Measurements from ENCODE around the gene DACH1.
"Not testable (repeated sequence)": the region's sequence is repeated elsewhere in the genome, so short reads cannot be mapped to it uniquely, and the experiment has no call there.

Gene DACH1

GRCh38 chr13:71853725-71854124 lies 13.3 kb downstream of the DACH1 start:
- DNase-seq (ENCODE audit: low read depth), result no peak
- no peak for TF ChIP-seq CTCF (IDR thresholded peaks at IDR 0.05; ENCODE audit: control insufficient read depth, extremely low read depth, insufficient read depth)
- H3K4me3 ChIP-seq (ENCODE audit: low read depth, low read length), result no peak overlapping the region

- no peak for DNase-seq (ENCODE audit: low read depth)
- no peak overlapping the region for H3K4me3 ChIP-seq (ENCODE audit: low read depth, low read length)
- no peak for TF ChIP-seq CTCF (IDR thresholded peaks at IDR 0.05; ENCODE audit: control insufficient read depth, extremely low read depth, insufficient read depth)
These were observed 14.3 kb downstream of the DACH1 start for GRCh38 chr13:71852736-71853135.

GRCh38 chr13:71851498-71852409 lies 15.2 kb downstream of the DACH1 start:
- no peak for DNase-seq (ENCODE audit: low read depth)
- no peak for TF ChIP-seq CTCF (IDR thresholded peaks at IDR 0.05; ENCODE audit: control insufficient read depth, extremely low read depth, insufficient read depth)
- H3K4me3 ChIP-seq (ENCODE audit: low read depth, low read length), result no peak overlapping the region

GRCh38 chr13:71842003-71842402 lies 25.0 kb downstream of the DACH1 start:
- no peak for DNase-seq (ENCODE audit: low read depth)
- no peak overlapping the region for H3K4me3 ChIP-seq (ENCODE audit: low read depth, low read length)
- TF ChIP-seq CTCF (IDR thresholded peaks at IDR 0.05; ENCODE audit: control insufficient read depth, extremely low read depth, insufficient read depth), result no peak

- DNase-seq (ENCODE audit: low read depth), result no peak
- no peak for TF ChIP-seq CTCF (IDR thresholded peaks at IDR 0.05; ENCODE audit: control insufficient read depth, extremely low read depth, insufficient read depth)
- no peak overlapping the region for H3K4me3 ChIP-seq (ENCODE audit: low read depth, low read length)
These were observed 28.2 kb downstream of the DACH1 start for GRCh38 chr13:71838842-71839241.

GRCh38 chr13:71837582-71837981 lies 29.4 kb downstream of the DACH1 start:
- not testable (repeated sequence) for H3K4me3 ChIP-seq (ENCODE audit: low read depth, low read length); DNase-seq (ENCODE audit: low read depth)

- no peak for DNase-seq (ENCODE audit: low read depth)
- no peak for TF ChIP-seq CTCF (IDR thresholded peaks at IDR 0.05; ENCODE audit: control insufficient read depth, extremely low read depth, insufficient read depth)
- H3K4me3 ChIP-seq (ENCODE audit: low read depth, low read length), result no peak overlapping the region
These were observed 35.3 kb downstream of the DACH1 start for GRCh38 chr13:71831716-71832115.
